ENCODE measurements around the gene VWA8.

DNA sequence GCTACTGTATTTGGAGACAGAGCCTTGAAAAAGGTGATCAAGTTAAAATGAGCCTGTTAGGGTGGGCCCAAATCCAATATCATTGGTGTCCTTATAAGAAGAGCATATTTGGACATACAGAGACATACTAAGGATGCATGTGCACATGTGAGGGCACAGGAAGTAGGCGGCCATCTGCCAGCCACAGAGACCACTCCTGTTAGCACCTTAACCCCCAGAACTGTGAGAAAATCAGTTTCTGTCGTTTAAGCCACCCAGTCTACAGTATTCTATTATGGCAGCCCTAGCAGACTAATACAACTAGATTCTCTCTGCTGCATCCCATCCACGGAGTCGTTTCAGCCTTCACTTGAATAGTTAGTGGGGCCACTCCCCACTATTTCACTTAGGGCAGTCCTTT is 48.1 kb upstream of the VWA8 start:
- TF ChIP-seq POLR2A (IDR thresholded peaks at IDR 0.05), result no peak
- TF ChIP-seq CTCF (IDR thresholded peaks at IDR 0.05), result no peak
- no peak for TF ChIP-seq EP300 (IDR thresholded peaks at IDR 0.05)
